T47D (cell line): ENCODE results near the gene EXT2.

Experiments
- DNase-seq, 2 experiments: peaks; one replicate each; pipeline versions ENCODE4 v3.0.0 to v3.0.0-alpha.2; 2011 to 2012; ENCODE audit warnings: low read depth in 1 of 2, low spot score in 1 of 2
- JUND ChIP-seq: IDR thresholded peaks from 2 replicates; pipeline ENCODE4 v1.6.1; 2012; ENCODE audit warnings: low read depth
- in situ Hi-C: cut with HindIII; loops from 2 replicates; pipeline ENCODE4 v1.10.0; 2016; ENCODE audit warnings: low sequenced_read_pairs, low pct_unique_long_range_greater_than_20kb

EXT2 gene

DNA sequence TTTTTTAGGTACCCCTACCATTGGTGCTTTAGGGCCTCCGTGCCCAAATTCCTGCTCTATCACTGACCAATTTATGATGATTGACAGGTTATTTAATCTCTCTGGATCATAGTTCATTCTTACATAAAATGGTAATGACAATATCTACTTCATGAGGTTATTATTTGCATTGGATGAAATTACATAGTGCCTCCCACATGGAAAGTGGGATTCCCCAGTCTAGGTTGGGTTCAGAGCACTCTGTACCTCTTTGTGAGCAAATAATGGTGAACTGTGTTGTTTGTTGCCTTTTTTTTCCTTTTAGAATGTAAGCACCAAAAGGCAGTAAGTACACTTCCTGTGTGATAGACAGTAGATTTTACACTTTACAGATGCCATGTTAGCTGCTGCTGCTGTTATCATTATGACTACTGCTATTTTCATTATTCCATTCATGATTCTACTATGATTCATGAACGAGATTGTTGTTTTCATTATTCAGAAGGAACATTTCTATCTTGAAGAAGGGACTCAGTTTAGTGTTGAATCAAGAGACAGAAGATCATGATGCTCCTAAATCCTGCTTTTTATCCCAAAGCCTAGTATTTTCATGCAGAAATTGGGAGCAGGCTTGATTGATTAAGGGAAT is 113.6 kb downstream of the EXT2 start:
- TF ChIP-seq JUND: no peak
- no peak for DNase-seq
- in situ Hi-C loops: no loop called here

DNA sequence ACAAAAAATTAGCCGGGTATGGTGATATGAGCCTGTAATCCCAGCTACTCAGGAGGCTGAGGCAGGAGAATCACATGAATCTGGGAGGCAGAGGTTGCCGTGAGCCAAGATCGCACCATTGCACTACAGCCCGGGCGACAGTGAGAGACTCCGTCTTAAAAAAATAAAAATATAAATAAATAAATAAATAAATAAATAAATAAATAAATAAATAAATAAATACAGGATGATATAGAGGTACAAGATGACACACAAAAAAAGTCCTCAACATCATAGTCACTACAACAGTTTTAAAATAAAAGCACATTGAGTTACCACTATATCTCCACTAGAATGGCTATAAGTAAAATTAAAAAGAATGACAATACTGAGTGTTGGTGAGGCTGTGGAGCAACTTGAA is 116.7 kb downstream of the EXT2 start:
- DNase-seq: no peak
- in situ Hi-C loops: no loop called here
- no peak for TF ChIP-seq JUND

DNA sequence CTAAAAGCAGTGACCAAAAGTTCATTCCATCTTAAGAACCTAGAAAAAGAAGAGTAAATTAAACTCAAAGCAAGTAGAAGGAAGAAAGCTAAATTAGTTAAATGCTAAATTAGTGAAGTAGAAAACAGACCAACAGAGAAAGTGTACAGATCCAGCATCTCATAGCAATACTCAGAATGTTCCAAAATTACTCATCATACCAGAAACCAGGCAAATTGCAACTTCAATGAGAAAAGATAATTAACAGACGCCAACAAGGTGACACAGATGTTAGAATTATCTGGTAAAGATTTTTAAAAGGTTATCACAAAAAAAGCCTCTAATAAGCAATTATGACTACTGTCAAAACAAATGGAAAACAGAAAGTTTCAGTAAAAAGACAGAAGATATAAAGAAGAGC is 117.7 kb downstream of the EXT2 start:
- in situ Hi-C loops: no loop called here
- no peak for TF ChIP-seq JUND
- no peak for DNase-seq

DNA sequence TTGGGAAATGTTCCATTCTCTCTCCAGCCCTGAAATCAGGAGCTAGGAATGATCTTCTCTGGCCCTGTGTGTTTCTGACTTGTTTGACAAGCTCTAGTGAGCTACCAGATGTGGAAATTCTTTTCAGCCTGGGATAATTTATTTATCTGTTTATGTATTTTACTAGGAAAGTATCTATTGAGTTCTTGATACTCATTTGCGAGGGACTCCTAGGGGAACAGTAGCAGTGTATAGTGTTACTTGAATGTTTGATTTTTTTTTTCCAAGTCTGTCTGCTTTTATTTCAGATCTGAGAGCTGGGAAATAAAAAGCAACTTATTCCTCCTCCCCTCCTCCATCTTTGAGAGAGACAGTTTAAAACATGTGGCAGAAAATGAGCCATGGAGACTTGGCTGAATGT is 122.0 kb downstream of the EXT2 start:
- in situ Hi-C loops: no loop called here
- DNase-seq: no peak
- no peak for TF ChIP-seq JUND

DNA sequence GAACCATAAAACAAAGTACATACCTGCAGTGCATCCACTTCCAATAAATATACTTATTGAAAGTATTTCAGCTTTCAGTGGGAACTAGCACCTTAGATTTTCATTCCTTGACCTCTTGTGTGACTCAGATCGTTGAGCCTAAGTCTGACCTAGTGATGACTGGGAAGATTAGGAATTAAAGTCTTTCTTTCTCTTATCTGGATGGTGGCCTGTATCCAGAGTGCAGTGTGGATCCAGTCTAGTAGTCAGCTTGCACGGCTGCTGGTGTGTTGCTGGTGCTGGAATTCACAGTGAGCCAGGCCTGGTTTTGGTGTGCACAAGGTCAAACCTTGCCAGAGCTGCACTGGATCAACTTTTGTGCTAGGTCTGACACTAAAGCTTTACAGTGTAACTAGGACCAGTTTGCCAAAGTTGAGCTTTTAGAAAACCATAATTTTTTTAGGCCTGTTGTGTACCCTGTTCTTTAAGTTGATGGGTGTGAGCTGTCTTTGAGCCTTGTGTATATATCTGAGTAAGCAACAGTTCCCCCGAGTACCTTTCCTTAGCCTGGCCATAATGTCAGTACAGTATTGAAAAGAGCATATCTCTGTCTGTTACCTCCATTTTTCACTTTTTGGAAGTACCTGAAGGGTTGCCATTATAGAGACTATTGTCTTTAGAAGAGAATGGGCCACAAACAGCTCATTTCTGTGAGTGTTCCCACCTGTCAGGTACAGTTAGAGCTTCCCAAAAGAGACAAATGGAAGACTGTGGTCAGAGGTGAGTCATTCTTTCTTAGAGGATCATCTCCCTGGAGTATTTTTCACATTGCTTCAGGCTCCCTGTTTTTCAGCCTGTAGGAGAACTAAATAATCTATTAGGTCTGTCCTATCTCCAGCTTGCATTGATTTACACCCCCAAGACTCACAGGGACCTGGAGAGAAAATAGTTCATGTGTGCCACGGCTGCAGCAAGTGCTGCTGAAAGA is 124.6 kb downstream of the EXT2 start:
- DNase-seq: no peak
- in situ Hi-C loops: no loop called here

DNA sequence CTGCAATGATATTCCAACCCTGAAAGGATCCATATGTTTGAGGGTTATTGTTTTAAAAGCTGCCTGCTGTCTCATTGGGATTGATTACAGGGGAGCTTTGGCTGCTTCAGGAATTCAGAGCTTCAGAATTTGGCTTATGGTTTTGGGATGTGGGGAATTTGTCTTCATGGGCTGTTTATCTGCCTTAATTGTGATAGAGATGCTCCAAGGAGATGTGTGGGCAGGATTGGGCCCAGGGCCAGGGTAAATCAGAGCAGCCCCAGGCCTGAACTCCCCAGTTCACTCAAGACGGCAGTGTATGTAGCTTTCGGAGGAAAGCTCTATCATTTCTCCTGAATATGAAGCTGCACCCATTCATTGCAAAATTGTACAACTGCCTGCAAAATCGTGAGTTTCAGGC is 126.0 kb downstream of the EXT2 start:
- no peak for TF ChIP-seq JUND
- in situ Hi-C loops: no loop called here
- no peak for DNase-seq

More for the DNA sequence above, 124.6 kb downstream of the EXT2 start:
- TF ChIP-seq JUND: no peak

DNA sequence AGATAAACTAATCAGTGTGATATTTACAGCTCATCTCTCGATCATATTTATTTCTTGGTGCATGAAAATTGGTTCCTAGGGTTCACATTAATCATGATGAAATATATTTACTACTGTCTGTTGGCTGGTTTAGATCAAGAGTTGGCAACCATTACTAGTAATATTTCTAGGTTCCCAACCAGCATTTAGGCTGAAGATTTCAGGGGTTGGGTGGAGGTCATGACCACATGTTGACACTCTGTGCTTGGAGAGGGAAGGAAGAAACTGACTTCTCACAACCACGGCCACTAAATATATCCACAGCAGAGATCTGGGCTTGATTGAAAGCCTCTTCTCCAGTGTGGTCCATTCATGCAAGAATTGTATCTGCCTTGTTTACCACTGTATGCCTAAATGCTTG is 126.5 kb downstream of the EXT2 start:
- no peak for DNase-seq
- TF ChIP-seq JUND: no peak
- in situ Hi-C loops: no loop called here

DNA sequence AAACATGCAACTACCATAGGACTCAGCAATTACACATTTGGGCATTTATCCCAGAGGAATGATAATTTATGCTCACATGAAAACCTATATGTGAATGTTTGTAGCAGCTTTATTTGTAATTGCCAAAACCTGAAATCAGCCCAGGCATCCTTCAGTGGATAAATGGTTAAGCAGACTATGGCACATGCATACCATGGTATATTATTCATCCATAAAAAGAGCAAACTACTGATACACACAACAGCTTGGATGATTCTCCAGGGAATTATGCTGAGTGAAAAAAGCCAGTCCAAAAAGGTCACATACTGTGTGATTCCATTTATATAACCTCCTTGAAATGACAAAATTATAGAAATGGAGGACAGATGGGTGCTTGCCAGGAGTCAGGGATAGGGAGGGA is 127.8 kb downstream of the EXT2 start:
- in situ Hi-C loops: no loop called here
- DNase-seq: no peak
- TF ChIP-seq JUND: no peak

DNA sequence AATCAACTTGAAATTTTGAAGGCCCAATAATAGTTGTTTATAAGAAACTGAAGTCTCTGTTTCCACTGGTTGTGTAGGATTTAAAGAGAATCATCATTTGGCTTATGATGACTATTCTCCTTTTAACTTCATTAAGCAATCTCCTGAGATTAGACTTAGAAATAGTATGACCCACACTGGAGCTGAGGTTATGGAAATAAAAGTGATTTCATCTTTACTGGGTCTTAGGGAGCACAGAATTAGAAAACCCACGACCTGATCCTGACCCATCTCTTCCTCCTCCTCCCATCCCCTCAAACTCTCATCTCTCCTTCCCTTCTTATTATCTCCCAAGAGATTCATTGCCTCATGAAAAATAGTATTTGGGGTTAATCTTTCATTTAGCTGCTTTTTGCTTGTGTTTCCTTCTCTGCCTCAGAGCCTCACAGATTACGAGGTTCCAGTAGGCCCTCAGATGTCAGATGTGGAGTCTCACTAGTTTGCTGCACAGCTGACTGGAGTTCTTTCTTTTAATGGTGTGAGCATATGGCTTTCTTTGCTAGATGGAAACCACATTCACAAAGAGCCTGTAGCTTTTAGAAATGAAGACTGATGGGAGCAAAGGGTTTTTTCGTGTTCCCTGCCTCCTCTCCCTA is 129.5 kb downstream of the EXT2 start:
- in situ Hi-C loops: no loop called here
- DNase-seq: no peak
- TF ChIP-seq JUND: no peak

DNA sequence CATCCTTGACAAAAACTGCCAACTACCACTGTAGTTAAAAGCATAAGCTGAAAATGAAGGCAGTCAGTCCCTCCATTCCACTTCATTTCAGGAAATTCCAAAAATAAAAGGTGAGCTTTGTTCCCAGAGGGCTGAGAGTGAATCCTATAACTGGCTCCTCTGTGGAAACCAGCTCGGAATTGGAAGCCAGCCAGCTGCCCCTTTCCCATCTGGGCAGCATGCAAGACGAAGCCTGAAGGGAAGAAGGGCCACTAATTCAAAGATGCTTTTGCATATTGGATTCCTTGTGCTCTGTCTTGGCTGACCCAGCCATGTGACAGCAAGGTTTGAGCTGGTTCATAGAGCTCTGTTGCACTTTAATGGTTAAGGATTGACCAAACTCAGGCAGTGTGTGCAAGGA is 131.0 kb downstream of the EXT2 start:
- no peak for TF ChIP-seq JUND
- in situ Hi-C loops: no loop called here
- no peak for DNase-seq

DNA sequence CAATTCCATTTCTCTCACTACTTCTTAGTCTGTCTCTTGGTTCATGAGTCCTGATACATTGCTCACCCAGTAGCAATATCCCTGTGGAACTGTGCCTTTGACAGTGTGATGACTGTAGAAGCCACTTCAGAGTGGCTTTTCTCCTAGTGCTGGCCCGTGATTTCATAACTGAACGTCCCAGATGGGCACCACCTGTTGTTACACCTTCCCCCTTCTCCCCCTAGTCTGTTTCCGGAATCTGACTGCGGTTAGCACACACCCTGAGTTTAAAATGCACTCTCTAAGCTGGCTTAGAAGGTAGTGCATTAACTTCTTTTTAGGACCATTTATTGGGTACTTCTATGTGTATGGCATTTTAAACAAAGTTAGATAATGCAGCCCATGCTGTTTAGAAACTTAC is 131.5 kb downstream of the EXT2 start:
- in situ Hi-C loops: no loop called here
- no peak for TF ChIP-seq JUND
- DNase-seq: no peak

DNA sequence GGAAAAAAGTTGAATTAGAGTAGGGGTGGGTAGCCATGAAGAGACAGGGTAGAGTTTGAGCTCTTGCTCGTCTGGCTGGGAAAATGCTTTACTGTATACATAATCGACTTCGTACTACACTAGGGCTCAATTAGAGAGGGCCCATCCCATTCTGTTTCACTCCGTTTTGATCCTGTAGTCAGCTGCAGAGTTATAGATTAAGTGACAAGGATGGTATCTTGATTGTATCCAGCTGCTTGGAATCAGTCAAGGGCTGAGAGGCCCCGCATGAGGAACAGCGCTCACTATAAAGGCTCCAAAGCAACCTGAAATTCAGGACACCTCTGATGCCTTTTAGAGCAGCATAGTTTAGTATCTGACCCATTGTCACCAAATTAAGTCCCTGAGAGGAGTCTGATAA is 132.9 kb downstream of the EXT2 start:
- DNase-seq: no peak
- in situ Hi-C loops: no loop called here
- TF ChIP-seq JUND: no peak

DNA sequence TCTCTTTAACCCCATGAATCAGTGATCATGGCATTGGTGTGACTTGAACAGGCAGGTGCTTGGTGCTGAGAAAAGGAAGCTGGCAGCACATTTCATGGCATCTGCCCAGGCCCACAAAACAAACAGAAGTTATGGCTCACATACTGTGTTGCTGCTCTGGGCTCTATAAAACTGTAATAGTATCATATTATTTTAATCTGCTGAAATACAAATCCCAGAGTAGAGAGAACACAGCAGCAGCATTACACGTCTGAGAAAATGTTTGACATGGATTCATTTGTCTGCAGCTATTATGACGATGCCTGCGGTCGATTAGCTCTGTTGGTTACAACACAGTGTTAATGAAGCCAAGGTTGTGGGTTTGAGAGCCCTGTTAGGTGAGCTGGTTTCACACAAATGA is 133.6 kb downstream of the EXT2 start:
- DNase-seq: peak in 1 of 2 experiments; percentile 16

More for the DNA sequence above, 133.6 kb downstream of the EXT2 start:
- no peak for TF ChIP-seq JUND
- in situ Hi-C loops: no loop called here
